Astrocyte (in vitro differentiated cells and primary cell): ENCODE data around the gene PTPRT. TPM values are rescaled to one million over a fixed set of nuclear protein-coding genes. Genes with fewer than 3 reads are reported as not detected.

Experiments
- DNase-seq: peaks from one replicate; pipeline ENCODE4 v3.0.0-alpha.2; 2010; ENCODE audit warnings: low read depth
- FAIRE-seq: peaks from 2 replicates; lab custom pipeline; 2011; peaks lifted over from hg19 to GRCh38; lab: Jason Lieb, UNC
- H2AFZ ChIP-seq: 2 replicates; pipeline ENCODE4 v1.6.0; 2012; ENCODE audit warnings: low read depth, low read length, inconsistent platforms
- H3K27ac ChIP-seq: 2 replicates; pipeline ENCODE4 v1.5.1; 2011; ENCODE audit warnings: low read depth, low read length, inconsistent platforms
- H3K27me3 ChIP-seq: 2 replicates; pipeline ENCODE4 v1.6.0; 2011; ENCODE audit warnings: low read length, inconsistent platforms; ENCODE audit not compliant: insufficient read depth
- H3K36me3 ChIP-seq: 2 replicates; pipeline ENCODE4 v1.5.1; 2011; ENCODE audit warnings: low read length, inconsistent platforms; ENCODE audit not compliant: insufficient read depth
- H3K4me1 ChIP-seq: 2 replicates; pipeline ENCODE4 v1.5.1; 2011; ENCODE audit warnings: low read length, inconsistent platforms; ENCODE audit not compliant: insufficient read depth
- H3K4me2 ChIP-seq: 2 replicates; pipeline ENCODE4 v1.6.0; 2012; ENCODE audit warnings: low read length, inconsistent platforms
- H3K4me3 ChIP-seq: 2 replicates; pipeline ENCODE4 v1.5.1; 2011; ENCODE audit warnings: low read depth, mild to moderate bottlenecking, low read length, inconsistent platforms; ENCODE audit not compliant: insufficient read depth
- H3K79me2 ChIP-seq: 2 replicates; pipeline ENCODE4 v1.6.0; 2012; ENCODE audit warnings: mild to moderate bottlenecking, low read length, inconsistent platforms; ENCODE audit not compliant: insufficient read depth
- H3K9ac ChIP-seq: 2 replicates; pipeline ENCODE4 v1.6.0; 2012; ENCODE audit warnings: mild to moderate bottlenecking, low read length, inconsistent platforms
- H3K9me3 ChIP-seq: 2 replicates; pipeline ENCODE4 v1.5.1; 2012; ENCODE audit warnings: low read depth, mild to moderate bottlenecking, low read length, inconsistent platforms; ENCODE audit not compliant: insufficient read depth
- H4K20me1 ChIP-seq: 2 replicates; pipeline ENCODE4 v1.6.0; 2012; ENCODE audit warnings: low read length, inconsistent platforms; ENCODE audit not compliant: insufficient read depth
- H3K27ac Mint-ChIP-seq: one replicate; pipeline ENCODE4 v1.8.0; 2021; ENCODE audit warnings: mild to moderate bottlenecking, mixed read lengths; ENCODE audit not compliant: unreplicated experiment
- H3K27me3 Mint-ChIP-seq: one replicate; pipeline ENCODE4 v1.8.0; 2021; ENCODE audit warnings: low read depth, mixed read lengths; ENCODE audit not compliant: unreplicated experiment
- H3K36me3 Mint-ChIP-seq: one replicate; pipeline ENCODE4 v1.8.0; 2021; ENCODE audit warnings: low read depth, mixed read lengths; ENCODE audit not compliant: unreplicated experiment
- H3K4me1 Mint-ChIP-seq: one replicate; pipeline ENCODE4 v1.8.0; 2021; ENCODE audit warnings: low read depth, mixed read lengths; ENCODE audit not compliant: unreplicated experiment
- H3K4me3 Mint-ChIP-seq: one replicate; pipeline ENCODE4 v1.8.0; 2021; ENCODE audit warnings: mild to moderate bottlenecking, moderate library complexity, mixed read lengths; ENCODE audit not compliant: unreplicated experiment
- H3K9me3 Mint-ChIP-seq: one replicate; pipeline ENCODE4 v1.8.0; 2021; ENCODE audit warnings: mild to moderate bottlenecking, mixed read lengths; ENCODE audit not compliant: unreplicated experiment
- EZH2 ChIP-seq: IDR thresholded peaks from 2 replicates; pipeline ENCODE4 v1.6.1; 2012; ENCODE audit warnings: mild to moderate bottlenecking, low read length, inconsistent platforms; ENCODE audit not compliant: insufficient read depth
- total RNA-seq: library from RNA; stranded (reverse); gene quantifications from 2 replicates; pipeline ENCODE4 v1.2.1, GENCODE V29; 2021
- TF ChIP-seq, protein P1 (sequence below): IDR thresholded peaks from 2 replicates; pipeline ENCODE4 v1.5.1; 2011; ENCODE audit warnings: low read depth, mild to moderate bottlenecking, inconsistent platforms, low read length, moderate library complexity; ENCODE audit not compliant: insufficient read depth

Gene PTPRT
- total RNA-seq, 1 donor from 2014 or later: 0.25 TPM

DNA sequence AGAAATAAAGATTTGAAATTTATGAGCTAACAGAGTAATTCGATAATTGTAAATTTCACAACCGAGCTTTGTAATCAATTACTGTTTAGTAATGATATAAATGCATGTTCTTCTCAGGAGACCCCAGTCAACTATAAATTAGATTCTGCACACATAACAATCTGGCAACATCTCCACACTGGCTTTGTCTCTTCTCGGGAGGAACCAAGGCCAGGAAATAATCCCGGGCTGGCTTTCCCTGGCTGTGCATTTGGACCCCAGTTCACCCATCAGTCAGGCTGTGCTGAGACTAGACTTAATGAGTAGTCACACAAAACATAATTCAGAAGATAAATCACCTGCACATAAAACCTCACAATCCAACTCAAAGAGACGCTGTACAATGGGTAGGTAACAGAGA is 65.5 kb downstream of the PTPRT start:
- H3K79me2 ChIP-seq: no peaks in the 10 kb centered on the region
- Mint-ChIP-seq H3K9me3 (peaks cover 6% of the 10 kb centered on the region), H3K36me3 (no peaks in the 10 kb centered on the region), H3K4me3 (no peak overlapping the region), H3K27me3 (no peaks in the 10 kb centered on the region), H3K4me1 (no peaks in the 10 kb centered on the region), H3K27ac (no peak overlapping the region)
- no peak for FAIRE-seq
- no peaks in the 10 kb centered on the region for H3K36me3 ChIP-seq
- H3K9ac ChIP-seq: no peak overlapping the region
- TF ChIP-seq EZH2: no peak
- TF ChIP-seq, protein P1, sequence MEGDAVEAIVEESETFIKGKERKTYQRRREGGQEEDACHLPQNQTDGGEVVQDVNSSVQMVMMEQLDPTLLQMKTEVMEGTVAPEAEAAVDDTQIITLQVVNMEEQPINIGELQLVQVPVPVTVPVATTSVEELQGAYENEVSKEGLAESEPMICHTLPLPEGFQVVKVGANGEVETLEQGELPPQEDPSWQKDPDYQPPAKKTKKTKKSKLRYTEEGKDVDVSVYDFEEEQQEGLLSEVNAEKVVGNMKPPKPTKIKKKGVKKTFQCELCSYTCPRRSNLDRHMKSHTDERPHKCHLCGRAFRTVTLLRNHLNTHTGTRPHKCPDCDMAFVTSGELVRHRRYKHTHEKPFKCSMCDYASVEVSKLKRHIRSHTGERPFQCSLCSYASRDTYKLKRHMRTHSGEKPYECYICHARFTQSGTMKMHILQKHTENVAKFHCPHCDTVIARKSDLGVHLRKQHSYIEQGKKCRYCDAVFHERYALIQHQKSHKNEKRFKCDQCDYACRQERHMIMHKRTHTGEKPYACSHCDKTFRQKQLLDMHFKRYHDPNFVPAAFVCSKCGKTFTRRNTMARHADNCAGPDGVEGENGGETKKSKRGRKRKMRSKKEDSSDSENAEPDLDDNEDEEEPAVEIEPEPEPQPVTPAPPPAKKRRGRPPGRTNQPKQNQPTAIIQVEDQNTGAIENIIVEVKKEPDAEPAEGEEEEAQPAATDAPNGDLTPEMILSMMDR: no peak
- H3K4me1 ChIP-seq: no peaks in the 10 kb centered on the region
- H3K27me3 ChIP-seq: no peaks in the 10 kb centered on the region
- DNase-seq: no peak
- no peaks in the 10 kb centered on the region for H4K20me1 ChIP-seq
- no peak overlapping the region for H3K27ac ChIP-seq
- no peak overlapping the region for H3K4me2 ChIP-seq
- H3K9me3 ChIP-seq: peaks cover 2% of the 10 kb centered on the region
- no peak overlapping the region for H2AFZ ChIP-seq
- no peak overlapping the region for H3K4me3 ChIP-seq

GRCh38 chr20:43123180-43123579 is 66.5 kb downstream of the PTPRT start:
- Mint-ChIP-seq H3K4me3 (no peak overlapping the region), H3K9me3 (peaks cover 6% of the 10 kb centered on the region), H3K27me3 (no peaks in the 10 kb centered on the region), H3K36me3 (no peaks in the 10 kb centered on the region), H3K4me1 (no peaks in the 10 kb centered on the region), H3K27ac (no peak overlapping the region)
- no peak for TF ChIP-seq EZH2
- TF ChIP-seq, protein P1: no peak
- no peak overlapping the region for H3K27ac ChIP-seq
- no peak overlapping the region for H3K9ac ChIP-seq
- H3K36me3 ChIP-seq: no peaks in the 10 kb centered on the region
- no peak overlapping the region for H2AFZ ChIP-seq
- no peaks in the 10 kb centered on the region for H3K9me3 ChIP-seq
- H3K4me2 ChIP-seq: no peak overlapping the region
- H3K27me3 ChIP-seq: no peaks in the 10 kb centered on the region
- no peaks in the 10 kb centered on the region for H4K20me1 ChIP-seq
- H3K4me1 ChIP-seq: no peaks in the 10 kb centered on the region
- FAIRE-seq (no peak), DNase-seq (no peak)
- H3K79me2 ChIP-seq: no peaks in the 10 kb centered on the region
- no peak overlapping the region for H3K4me3 ChIP-seq

DNA sequence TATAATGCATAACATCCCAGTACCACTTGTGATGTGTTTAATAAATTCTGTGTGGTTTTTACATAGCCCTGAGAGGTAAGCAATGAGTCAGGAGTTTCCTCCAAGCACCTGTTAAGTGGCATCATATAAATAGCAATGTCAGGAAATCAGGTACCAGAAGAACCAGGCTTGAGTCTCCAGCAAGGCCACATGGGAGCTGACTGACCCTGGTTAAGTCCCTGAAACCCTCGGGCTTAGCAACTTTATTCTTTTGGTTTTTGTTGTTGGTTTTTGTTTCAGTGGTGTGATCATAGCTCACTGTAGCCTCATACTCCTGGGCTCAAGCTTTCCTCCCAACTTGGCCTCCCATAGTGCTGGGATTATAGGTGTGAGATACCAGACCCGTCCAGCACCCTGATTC is 70.0 kb downstream of the PTPRT start:
- H3K4me2 ChIP-seq: no peak overlapping the region
- no peaks in the 10 kb centered on the region for H4K20me1 ChIP-seq
- Mint-ChIP-seq H3K4me1 (no peaks in the 10 kb centered on the region), H3K36me3 (no peaks in the 10 kb centered on the region), H3K4me3 (no peak overlapping the region), H3K27me3 (no peaks in the 10 kb centered on the region), H3K27ac (no peak overlapping the region), H3K9me3 (peaks cover 8% of the 10 kb centered on the region)
- no peak overlapping the region for H3K9ac ChIP-seq
- FAIRE-seq: no peak
- H3K27me3 ChIP-seq: no peaks in the 10 kb centered on the region
- H3K9me3 ChIP-seq: peaks cover 3% of the 10 kb centered on the region
- no peaks in the 10 kb centered on the region for H3K4me1 ChIP-seq
- no peak overlapping the region for H2AFZ ChIP-seq
- DNase-seq: no peak
- TF ChIP-seq EZH2: no peak
- TF ChIP-seq, protein P1: no peak
- no peak overlapping the region for H3K4me3 ChIP-seq
- H3K27ac ChIP-seq: no peak overlapping the region
- H3K36me3 ChIP-seq: no peaks in the 10 kb centered on the region
- no peaks in the 10 kb centered on the region for H3K79me2 ChIP-seq
